HCT116 (cell line): ENCODE results near the gene ARFGAP1. TPM values are rescaled to one million over a fixed set of nuclear protein-coding genes. Genes with fewer than 3 reads are reported as not detected.
A peak's percentile ranks its signal among the peaks of the same experiment; 100 is the strongest.

Experiments
- ATAC-seq: fragments of 200-7000 bp; cut with Tn5 transposase; 2 replicates; pipeline ENCODE4 v1.9.1; 2020; ENCODE audit warnings: mild to moderate bottlenecking, moderate library complexity
- BruUV-seq: library from RNA; stranded (reverse); fragments of 400-500 nt; replicated peaks from 2 replicates; lab custom pipeline; 2021; lab: Mats Ljungman, UMichigan
- CTCF ChIA-PET: fragments of 300-600 bp; sonication (Branson Sonifier 250); formaldehyde crosslinking; loops from one replicate; lab custom pipeline; 2021; ENCODE audit warnings: antibody characterized with exemption; lab: Charles Lee
- POLR2A ChIA-PET: fragments of 300-600, 350-600 bp; sonication (Branson Sonifier 250); formaldehyde crosslinking; loops from one replicate; lab custom pipeline; 2021; ENCODE audit warnings: antibody characterized with exemption; lab: Charles Lee
- RAD21 ChIA-PET, 2 experiments: fragments of 300-600 bp; sonication (Branson Sonifier 250); formaldehyde crosslinking; loops; one replicate each; lab custom pipeline; 2023; ENCODE audit warnings: low total read pairs in 2 of 2; ENCODE audit not compliant: uncharacterized antibody in 2 of 2, unreplicated experiment in 2 of 2, low non-redundant PET in 1 of 2; lab: Charles Lee
- DNase-seq: peaks from one replicate; pipeline ENCODE4 v3.0.0-alpha.2; 2010; ENCODE audit warnings: low read depth, low spot score
- H2AFZ ChIP-seq: fragments of 200-600 bp; shearing (Covaris generic), sonication (generic); 2 replicates; pipeline ENCODE4 v1.6.1; 2017; ENCODE audit warnings: low read depth, mixed run types, mixed read lengths, antibody characterized with exemption, low read length; ENCODE audit not compliant: poor library complexity, severe bottlenecking
- H3K27ac ChIP-seq: 2 replicates; pipeline ENCODE4 v1.5.1; 2012; ENCODE audit warnings: low read depth, low read length
- H3K27me3 ChIP-seq: fragments of 200-600 bp; sonication (generic); 2 replicates; pipeline ENCODE4 v1.6.1; 2016; ENCODE audit warnings: mixed run types, low read length, mixed read lengths; ENCODE audit not compliant: insufficient read depth
- H3K36me3 ChIP-seq, 2 experiments: fragments of 200-500 bp in 1 of 2; fragments of 200-600 bp in 1 of 2; sonication (Bioruptor generic) in 1 of 2; sonication (generic) in 1 of 2; 2 replicates each; pipeline versions ENCODE4 v1.5.1 to v1.6.1; 2014 to 2016; ENCODE audit warnings: low read length in 2 of 2, inconsistent platforms in 1 of 2, mixed read lengths in 1 of 2, mixed run types in 1 of 2; ENCODE audit not compliant: insufficient read depth in 2 of 2, control insufficient read depth in 1 of 2
- H3K4me1 ChIP-seq, 2 experiments: fragments of 200-600 bp in 1 of 2; sonication (generic) in 1 of 2; 2 replicates each; pipeline versions ENCODE4 v1.5.1 to v1.6.1; 2012 to 2017; ENCODE audit warnings: low read length in 2 of 2, inconsistent platforms in 1 of 2, mild to moderate bottlenecking in 1 of 2, mixed read lengths in 1 of 2, mixed run types in 1 of 2, moderate library complexity in 1 of 2; ENCODE audit not compliant: insufficient read depth in 2 of 2, control insufficient read depth in 1 of 2
- H3K4me2 ChIP-seq: fragments of 200-600 bp; sonication (generic); 2 replicates; pipeline ENCODE4 v1.6.1; 2017; ENCODE audit warnings: mixed run types, low read length, mixed read lengths
- H3K4me3 ChIP-seq, 2 experiments: fragments of 200-600 bp in 1 of 2; sonication (generic) in 1 of 2; replicated peaks in 1 of 2; 2 replicates each; pipeline ENCODE4 v1.5.1; 2011 to 2016; ENCODE audit warnings: low read length in 2 of 2, control low read depth in 1 of 2, low read depth in 1 of 2, mild to moderate bottlenecking in 1 of 2, mixed read lengths in 1 of 2, mixed run types in 1 of 2
- H3K79me2 ChIP-seq: fragments of 200-600 bp; sonication (generic); 2 replicates; pipeline ENCODE4 v1.6.1; 2017; ENCODE audit warnings: mild to moderate bottlenecking, mixed run types, low read length, moderate library complexity, mixed read lengths; ENCODE audit not compliant: insufficient read depth
- H3K9ac ChIP-seq: fragments of 200-600 bp; sonication (generic); 2 replicates; pipeline ENCODE4 v1.6.1; 2016; ENCODE audit warnings: low read length, mixed read lengths
- H3K9me2 ChIP-seq: fragments of 200-600 bp; sonication (generic), shearing (Covaris generic); 2 replicates; pipeline ENCODE4 v1.6.1; 2017; ENCODE audit warnings: mixed run types, mild to moderate bottlenecking, moderate library complexity; ENCODE audit not compliant: insufficient read depth
- H3K9me3 ChIP-seq, 2 experiments: fragments of 200-500 bp in 1 of 2; fragments of 200-600 bp in 1 of 2; sonication (Bioruptor generic) in 1 of 2; sonication (generic) in 1 of 2; 2 replicates each; pipeline ENCODE4 v1.6.1; 2014 to 2017; ENCODE audit warnings: low read length in 2 of 2, mixed read lengths in 2 of 2, inconsistent platforms in 1 of 2, low read depth in 1 of 2, mild to moderate bottlenecking in 1 of 2, mixed run types in 1 of 2, moderate library complexity in 1 of 2; ENCODE audit not compliant: control insufficient read depth in 1 of 2, insufficient read depth in 1 of 2
- H4K20me1 ChIP-seq: fragments of 200-600 bp; sonication (generic), shearing (Covaris generic); 2 replicates; pipeline ENCODE4 v1.6.1; 2017; ENCODE audit warnings: mixed run types, mild to moderate bottlenecking, moderate library complexity; ENCODE audit not compliant: insufficient read depth
- CBX3 ChIP-seq: IDR thresholded peaks from 2 replicates; pipeline ENCODE4 v1.6.1; 2012; ENCODE audit warnings: low read depth
- CTCF ChIP-seq, 3 experiments: fragments of 200-600 bp in 1 of 3; sonication (generic) in 1 of 3; IDR thresholded peaks in 2 of 3; conservative IDR thresholded peaks in 1 of 3; 2 replicates each; pipeline ENCODE4 v1.5.1; 2012 to 2017; ENCODE audit warnings: low read depth in 2 of 3, low read length in 2 of 3, antibody characterized with exemption in 1 of 3, borderline replicate concordance in 1 of 3, control low read depth in 1 of 3, mild to moderate bottlenecking in 1 of 3, mixed read lengths in 1 of 3, mixed run types in 1 of 3, moderate library complexity in 1 of 3; ENCODE audit not compliant: insufficient read depth in 1 of 3
- POLR2A ChIP-seq: IDR thresholded peaks from 2 replicates; pipeline ENCODE4 v1.7.0; 2011; ENCODE audit warnings: borderline replicate concordance; ENCODE audit not compliant: insufficient read depth, insufficient read length; ENCODE audit errors: extremely low read depth
- RAD21 ChIP-seq: IDR thresholded peaks from 2 replicates; pipeline ENCODE4 v1.6.1; 2012; ENCODE audit warnings: low read depth, mild to moderate bottlenecking
- YY1 ChIP-seq: IDR thresholded peaks from 2 replicates; pipeline ENCODE4 v1.6.1; 2011; ENCODE audit warnings: low read length, low read depth, moderate library complexity, mild to moderate bottlenecking; ENCODE audit not compliant: insufficient replicate concordance; ENCODE audit errors: extremely low read depth
- ZBTB33 ChIP-seq: IDR thresholded peaks from 2 replicates; pipeline ENCODE4 v1.6.1; 2011; ENCODE audit warnings: mild to moderate bottlenecking, low read length, moderate library complexity; ENCODE audit not compliant: insufficient replicate concordance; ENCODE audit errors: extremely low read depth
- intact Hi-C: fragments of 100-400 bp; cut with micrococcal nuclease; formaldehyde crosslinking; loops from 2 replicates; pipeline ENCODE4 v1.10.0; 2022
- total RNA-seq: library from RNA; stranded (reverse); gene quantifications from one replicate; pipeline ENCODE4 v1.2.1, GENCODE V29; 2021; ENCODE audit not compliant: unreplicated experiment

ARFGAP1 gene
- total RNA-seq, 1 experiment from 2014 or later: 94.4 TPM

GRCh38 chr20:63323357-63323981, 50.9 kb downstream of the ARFGAP1 start:
- TF ChIP-seq CTCF (IDR thresholded peaks at IDR 0.05 in 2 of 3, conservative IDR thresholded peaks at IDR 0.05 in 1 of 3; ENCODE audit: borderline replicate concordance in 1 of 3, insufficient read depth in 1 of 3, low read depth in 2 of 3, low read length in 2 of 3): 0 out of 6 replicates have a peak, but pooled peaks of 1 of the 3 experiments have one; percentile 10
- TF ChIP-seq CBX3: no peak
- no peak for DNase-seq
- ChIA-PET RAD21 (no interaction called here), POLR2A (no interaction called here), CTCF (no interaction called here)
- Histone ChIP-seq H3K79me2 (no peaks in the 10 kb centered on the region), H3K36me3 (no peaks in the 10 kb centered on the region), H3K27me3 (no peaks in the 10 kb centered on the region), H3K4me2 (no peak overlapping the region), H3K9me2 (no peaks in the 10 kb centered on the region), H3K9me3 (no peaks in the 10 kb centered on the region), H3K27ac (no peak overlapping the region), H3K4me3 (no peak overlapping the region), H3K9ac (no peak overlapping the region), H3K4me1 (peaks cover 0 to 8% of the 10 kb centered on the region in 2 experiments; a peak in 2 of 4 replicates), H2AFZ (no peak overlapping the region), H4K20me1 (no peaks in the 10 kb centered on the region)
- no TSS peak for BruUV-seq
- intact Hi-C loops: no loop called here
- ATAC-seq: no peak

GRCh38 chr20:63325021-63325471, 52.4 kb downstream of the ARFGAP1 start:
- H3K4me2 ChIP-seq: no peak overlapping the region
- no peaks in the 10 kb centered on the region for H3K27me3 ChIP-seq
- CTCF ChIA-PET: no interaction called here
- BruUV-seq: no TSS peak
- ATAC-seq (no peak), DNase-seq (no peak)
- H3K4me3 ChIP-seq: no peak overlapping the region
- H3K9me2 ChIP-seq: no peaks in the 10 kb centered on the region
- no peak overlapping the region for H3K9ac ChIP-seq
- H3K36me3 ChIP-seq: no peaks in the 10 kb centered on the region
- no peak overlapping the region for H3K27ac ChIP-seq
- RAD21 ChIA-PET: no interaction called here
- peaks cover 0 to 8% of the 10 kb centered on the region in 2 experiments; a peak in 2 of 4 replicates for H3K4me1 ChIP-seq
- no peaks in the 10 kb centered on the region for H4K20me1 ChIP-seq
- POLR2A ChIA-PET: no interaction called here
- H3K79me2 ChIP-seq: no peaks in the 10 kb centered on the region
- no peak overlapping the region for H2AFZ ChIP-seq
- H3K9me3 ChIP-seq: no peaks in the 10 kb centered on the region
- intact Hi-C loops: no loop called here
- TF ChIP-seq YY1: no peak
- no peak for TF ChIP-seq ZBTB33
- no peak for TF ChIP-seq CTCF (IDR thresholded peaks at IDR 0.05 in 2 of 3, conservative IDR thresholded peaks at IDR 0.05 in 1 of 3; ENCODE audit: borderline replicate concordance in 1 of 3, insufficient read depth in 1 of 3, low read depth in 2 of 3, low read length in 2 of 3)
- TF ChIP-seq POLR2A: no peak
- no peak for TF ChIP-seq RAD21
